ENCODE measurements around the gene LMTK2.
"Not testable (repeated sequence)": the region's sequence is repeated elsewhere in the genome, so short reads cannot be mapped to it uniquely, and the experiment has no call there.

LMTK2 gene

GRCh38 chr7:98107313-98107721 is 655 bp downstream of the LMTK2 start:
- no peak for FAIRE-seq

GRCh38 chr7:98110249-98111022 is 3.8 kb downstream of the LMTK2 start:
- no peak for FAIRE-seq

- no peak for FAIRE-seq
Measured at GRCh38 chr7:98112077-98112476, 5.4 kb downstream of the LMTK2 start.

GRCh38 chr7:98115746-98116525 is 9.3 kb downstream of the LMTK2 start:
- FAIRE-seq = no peak

GRCh38 chr7:98116656-98117461 is 10.2 kb downstream of the LMTK2 start:
- FAIRE-seq = no peak

- no peak for FAIRE-seq
Measured at GRCh38 chr7:98119256-98119918, 12.7 kb downstream of the LMTK2 start.

GRCh38 chr7:98120559-98120958 is 13.9 kb downstream of the LMTK2 start:
- no peak for FAIRE-seq

- FAIRE-seq = not testable (repeated sequence)
Measured at GRCh38 chr7:98121388-98121787, 14.7 kb downstream of the LMTK2 start.

- no peak for FAIRE-seq
Measured at GRCh38 chr7:98123365-98123696, 16.7 kb downstream of the LMTK2 start.

- no peak for FAIRE-seq
Measured at GRCh38 chr7:98125759-98126158, 19.1 kb downstream of the LMTK2 start.

- FAIRE-seq = no peak
Measured at GRCh38 chr7:98126311-98127142, 19.9 kb downstream of the LMTK2 start.

- no peak for FAIRE-seq
Measured at GRCh38 chr7:98128346-98128745, 21.7 kb downstream of the LMTK2 start.

- FAIRE-seq = no peak
Measured at GRCh38 chr7:98130959-98131358, 24.3 kb downstream of the LMTK2 start.

GRCh38 chr7:98133181-98133580 is 26.5 kb downstream of the LMTK2 start:
- no peak for FAIRE-seq

GRCh38 chr7:98133621-98134303 is 27.1 kb downstream of the LMTK2 start:
- FAIRE-seq = no peak

GRCh38 chr7:98134420-98135228 is 28.0 kb downstream of the LMTK2 start:
- FAIRE-seq = no peak

GRCh38 chr7:98135984-98136383 is 29.3 kb downstream of the LMTK2 start:
- FAIRE-seq = no peak

GRCh38 chr7:98136423-98136822 is 29.8 kb downstream of the LMTK2 start:
- FAIRE-seq = no peak

GRCh38 chr7:98137134-98137825 is 30.6 kb downstream of the LMTK2 start:
- FAIRE-seq = no peak

- FAIRE-seq = no peak
Measured at GRCh38 chr7:98137826-98138151, 31.1 kb downstream of the LMTK2 start.

Measured in endometrium (tissue), 2 donors.